K562 (cell line): ENCODE results near the gene KCNK10. TPM values are rescaled to one million over a fixed set of nuclear protein-coding genes. Genes with fewer than 3 reads are reported as not detected.

Source experiments
- ATAC-seq: fragments of 200-7000 bp; cut with Tn5 transposase; 3 replicates; pipeline ENCODE4 v1.9.1; 2020; ENCODE audit warnings: moderate library complexity
- BruUV-seq: library from RNA; stranded (reverse); fragments of 400-500 nt; replicated peaks from 2 replicates; lab custom pipeline; 2021; lab: Mats Ljungman, UMichigan
- CTCF ChIA-PET: fragments of 300-600 bp; formaldehyde crosslinking; extraction: SDS; loops from one replicate; lab custom pipeline; 2021; ENCODE audit warnings: low intra/inter-chr PET ratio; lab: Yijun Ruan, JAX
- POLR2A ChIA-PET: fragments of 300-600, 350-650 bp; sonication (Branson Sonifier 250); formaldehyde crosslinking; extraction: SDS; loops from one replicate; lab custom pipeline; 2021; ENCODE audit warnings: antibody characterized with exemption, inconsistent platforms; lab: Yijun Ruan, JAX
- DNase-seq, 4 experiments: peaks; one replicate each; pipeline versions ENCODE4 v3.0.0 to v3.0.0-alpha.2; 2011 to 2018; ENCODE audit warnings: low spot score in 3 of 4, mixed read lengths in 3 of 4; ENCODE audit errors: extremely low read depth in 1 of 4
- FAIRE-seq: peaks from 2 replicates; lab custom pipeline; 2011; peaks lifted over from hg19 to GRCh38; lab: Jason Lieb, UNC
- H2AFZ ChIP-seq: 2 replicates; pipeline ENCODE4 v1.6.0; 2011; ENCODE audit warnings: low read depth, low read length, control low read depth, inconsistent platforms
- H3K27ac ChIP-seq: fragments of 200-600 bp; 3 replicates; pipeline ENCODE4 v1.8.0; 2011; ENCODE audit warnings: low read depth, mild to moderate bottlenecking, control low read depth, inconsistent platforms, low read length, moderate library complexity, mixed read lengths; ENCODE audit errors: extremely low read depth
- H3K27me3 ChIP-seq, 2 experiments: fragments of 300-600 bp in 1 of 2; 2 replicates in 1 of 2; 3 replicates in 1 of 2; pipeline versions ENCODE4 v1.6.0 to v1.8.0; 2011; ENCODE audit warnings: inconsistent platforms in 2 of 2, low read length in 2 of 2, mild to moderate bottlenecking in 1 of 2, mixed read lengths in 1 of 2, moderate library complexity in 1 of 2; ENCODE audit not compliant: control insufficient read depth in 2 of 2, insufficient read depth in 2 of 2
- H3K36me3 ChIP-seq: fragments of 300-600 bp; 3 replicates; pipeline ENCODE4 v1.8.0; 2011; ENCODE audit warnings: mild to moderate bottlenecking, low read length, inconsistent platforms; ENCODE audit not compliant: control insufficient read depth, insufficient read depth
- H3K4me1 ChIP-seq, 2 experiments: fragments of 200-600 bp in 1 of 2; replicated peaks in 1 of 2; 2 replicates in 1 of 2; 3 replicates in 1 of 2; pipeline versions ENCODE4 v1.5.1 to v1.8.0; 2011; ENCODE audit warnings: inconsistent platforms in 2 of 2, low read length in 2 of 2, mild to moderate bottlenecking in 1 of 2, mixed read lengths in 1 of 2, moderate library complexity in 1 of 2; ENCODE audit not compliant: control insufficient read depth in 2 of 2, insufficient read depth in 2 of 2
- H3K4me2 ChIP-seq: 2 replicates; pipeline ENCODE4 v1.6.1; 2011; ENCODE audit warnings: low read length, control low read depth, inconsistent platforms, mixed read lengths; ENCODE audit not compliant: insufficient read depth
- H3K4me3 ChIP-seq: fragments of 200-600 bp; sonication (generic), shearing (Covaris generic); 2 replicates; pipeline ENCODE4 v1.5.1; 2016; ENCODE audit warnings: control low read depth, inconsistent platforms
- H3K79me2 ChIP-seq: fragments of 200-600 bp; 3 replicates; pipeline ENCODE4 v1.8.0; 2011; ENCODE audit warnings: low read length, inconsistent platforms; ENCODE audit not compliant: control insufficient read depth, insufficient read depth
- H3K9ac ChIP-seq, 2 experiments: 2 replicates each; pipeline versions ENCODE4 v1.6.0 to v1.6.1; 2011; ENCODE audit warnings: low read depth in 2 of 2, low read length in 2 of 2, control low read depth in 1 of 2, inconsistent platforms in 1 of 2, mild to moderate bottlenecking in 1 of 2, mixed read lengths in 1 of 2; ENCODE audit not compliant: insufficient read depth in 1 of 2
- H3K9me1 ChIP-seq: one replicate; pipeline ENCODE4 v1.6.0; 2011; ENCODE audit warnings: inconsistent platforms, mild to moderate bottlenecking, low read length, moderate library complexity; ENCODE audit not compliant: control insufficient read depth, insufficient read depth
- H3K9me3 ChIP-seq: replicated peaks from 2 replicates; pipeline ENCODE4 v1.5.1; 2011; ENCODE audit warnings: low read depth, low read length, inconsistent platforms; ENCODE audit not compliant: control insufficient read depth, insufficient read depth
- H4K20me1 ChIP-seq: replicated peaks from 2 replicates; pipeline ENCODE4 v1.6.1; 2011; ENCODE audit warnings: low read length, inconsistent platforms, mixed read lengths; ENCODE audit not compliant: control insufficient read depth, insufficient read depth
- BRCA1 ChIP-seq, 2 experiments: fragments of 450-650 bp in 1 of 2; sonication (generic) in 1 of 2; formaldehyde crosslinking in 1 of 2; IDR thresholded peaks; 2 replicates each; pipeline versions ENCODE4 v1.5.0 to v1.6.1; 2017 to 2020; ENCODE audit warnings: mild to moderate bottlenecking in 1 of 2, missing genetic modification reagents in 1 of 2
- EHMT2 ChIP-seq: fragments of 450-650 bp; IDR thresholded peaks from 2 replicates; pipeline ENCODE4 v1.6.1; 2018; ENCODE audit warnings: antibody characterized with exemption
- MXI1 ChIP-seq: IDR thresholded peaks from 2 replicates; pipeline ENCODE4 v1.6.1; 2011; ENCODE audit warnings: low read depth, mild to moderate bottlenecking, improper control_type of control experiment, low read length
- POLR2B ChIP-seq: fragments of 450-650 bp; IDR thresholded peaks from 2 replicates; pipeline ENCODE4 v1.6.1; 2018; ENCODE audit warnings: low read depth; ENCODE audit not compliant: partially characterized antibody
- RAD51 ChIP-seq: fragments of 450-650 bp; IDR thresholded peaks from 2 replicates; pipeline ENCODE4 v1.7.1; 2016; ENCODE audit warnings: low read depth, mild to moderate bottlenecking, borderline replicate concordance
- TAF7 ChIP-seq: fragments of 450-650 bp; IDR thresholded peaks from 2 replicates; pipeline ENCODE4 v1.6.1; 2016; ENCODE audit warnings: missing genetic modification characterization, missing compliant biosample characterization
- XRCC5 ChIP-seq: fragments of 200-400 bp; formaldehyde crosslinking; IDR thresholded peaks from 2 replicates; pipeline ENCODE4 v1.6.1; 2017; ENCODE audit warnings: low read depth, mild to moderate bottlenecking, low read length
- ZBTB8A ChIP-seq: fragments of 450-650 bp; IDR thresholded peaks from 2 replicates; pipeline ENCODE4 v1.6.1; 2018; ENCODE audit warnings: mild to moderate bottlenecking, moderate library complexity; ENCODE audit not compliant: partially characterized antibody
- ZNF184 ChIP-seq: sonication (generic); formaldehyde crosslinking; IDR thresholded peaks from 2 replicates; pipeline ENCODE4 v1.5.0; 2020; ENCODE audit warnings: missing genetic modification reagents
- WGBS: fragments of 100-300 bp; shearing (Covaris generic); methylation state at CpG from one replicate; pipeline ENCODE4 v1.1.6; 2016; ENCODE audit warnings: low coverage, mixed read lengths; ENCODE audit not compliant: insufficient coverage; ENCODE audit errors: missing lambda C conversion rate; 5-methylcytosine and 5-hydroxymethylcytosine counted together
- in situ Hi-C: fragments of 300-500 bp; cut with MboI; formaldehyde crosslinking; loops from 4 replicates; pipeline ENCODE4 v1.15.0; 2018; ENCODE audit warnings: inconsistent platforms, mixed read lengths
- intact Hi-C: fragments of 100-400 bp; cut with micrococcal nuclease; formaldehyde crosslinking; loops from 2 replicates; pipeline ENCODE4 v1.14.2; 2022
- polyA plus RNA-seq, 8 experiments: library from polyadenylated mRNA; depleted of rRNA in 4 of 8; stranded (reverse) in 5 of 8; unstranded in 3 of 8; fragments of >200 nt; fragmentation: Nextera tagmentation in 2 of 8; fragmentation: Illumina TruSeq in 1 of 8; extraction: Ambion mirVana in 2 of 8; extraction: Trizol in 1 of 8; gene quantifications; 2 replicates each; pipeline versions ENCODE4 v1.2.1 to v1.2.3, GENCODE V29; 2011 to 2014; ENCODE audit warnings: inconsistent platforms in 1 of 8, missing spikeins in 1 of 8
- total RNA-seq, 7 experiments: library from RNA; depleted of rRNA in 6 of 7; stranded (reverse); fragments of >200 nt in 6 of 7; fragmentation: Illumina TruSeq in 2 of 7; extraction: Trizol in 2 of 7; gene quantifications; 2 replicates each; pipeline versions ENCODE4 v1.2.1 to v1.2.3, GENCODE V29; 2011 to 2021; ENCODE audit warnings: low replicate concordance in 1 of 7
- TF ChIP-seq, protein P1 (sequence below): sonication (generic); formaldehyde crosslinking; IDR thresholded peaks from 2 replicates; pipeline ENCODE4 v1.8.0; 2022; ENCODE audit warnings: mild to moderate bottlenecking, missing genetic modification reagents
- TF ChIP-seq, protein P2 (sequence below): fragments of 450-650 bp; conservative IDR thresholded peaks from 2 replicates; pipeline ENCODE4 v1.6.1; 2016; ENCODE audit warnings: missing genetic modification characterization, low read depth, mild to moderate bottlenecking, missing compliant biosample characterization, moderate library complexity

KCNK10 gene
- total and polyA plus RNA-seq, 9 of the 15 experiments (the other 6 are each of a cell fraction or from before 2014, with no cell fraction given), result not detected

DNA sequence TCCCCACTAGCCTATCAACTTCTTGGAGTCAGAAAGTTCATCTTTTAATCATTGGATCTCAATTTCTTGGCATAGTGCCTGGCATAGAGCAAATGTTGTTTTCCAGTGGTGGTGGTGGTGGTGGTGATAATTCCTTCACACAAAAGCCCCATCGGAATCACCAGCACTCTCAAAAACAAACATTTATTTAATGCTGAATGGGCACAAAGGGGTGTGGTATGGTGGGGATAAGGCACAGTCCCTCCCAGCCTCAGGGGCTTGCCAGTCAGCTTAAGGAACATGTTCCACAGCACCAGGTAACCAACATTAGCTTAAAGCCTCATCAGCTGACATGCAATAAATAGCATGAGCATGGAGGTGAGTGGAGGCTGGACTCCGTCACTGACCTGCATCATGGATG is 56.6 kb downstream of the KCNK10 start:
- Histone ChIP-seq H3K9me1 (no peaks in the 10 kb centered on the region), H2AFZ (no peak overlapping the region), H3K79me2 (no peaks in the 10 kb centered on the region), H3K9me3 (no peaks in the 10 kb centered on the region), H3K27ac (no peak overlapping the region), H3K36me3 (no peaks in the 10 kb centered on the region), H3K4me1 (no peaks in the 10 kb centered on the region), H3K4me2 (no peak overlapping the region), H3K27me3 (peaks cover 0 to 6% of the 10 kb centered on the region in 2 experiments; a peak in 2 of 5 replicates), H4K20me1 (no peaks in the 10 kb centered on the region), H3K4me3 (no peak overlapping the region), H3K9ac (no peak overlapping the region)
- intact Hi-C loops, result no loop called here
- ChIA-PET POLR2A (no interaction called here), CTCF (no interaction called here)
- 0% methylated on average over 1 of the region's 2 CpGs for WGBS
- in situ Hi-C loops, result no loop called here
- TF ChIP-seq, protein P1, sequence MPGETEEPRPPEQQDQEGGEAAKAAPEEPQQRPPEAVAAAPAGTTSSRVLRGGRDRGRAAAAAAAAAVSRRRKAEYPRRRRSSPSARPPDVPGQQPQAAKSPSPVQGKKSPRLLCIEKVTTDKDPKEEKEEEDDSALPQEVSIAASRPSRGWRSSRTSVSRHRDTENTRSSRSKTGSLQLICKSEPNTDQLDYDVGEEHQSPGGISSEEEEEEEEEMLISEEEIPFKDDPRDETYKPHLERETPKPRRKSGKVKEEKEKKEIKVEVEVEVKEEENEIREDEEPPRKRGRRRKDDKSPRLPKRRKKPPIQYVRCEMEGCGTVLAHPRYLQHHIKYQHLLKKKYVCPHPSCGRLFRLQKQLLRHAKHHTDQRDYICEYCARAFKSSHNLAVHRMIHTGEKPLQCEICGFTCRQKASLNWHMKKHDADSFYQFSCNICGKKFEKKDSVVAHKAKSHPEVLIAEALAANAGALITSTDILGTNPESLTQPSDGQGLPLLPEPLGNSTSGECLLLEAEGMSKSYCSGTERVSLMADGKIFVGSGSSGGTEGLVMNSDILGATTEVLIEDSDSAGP, result no peak
- TF ChIP-seq BRCA1 (IDR thresholded peaks at IDR 0.05) (no peak), BRCA1 (CRISPR knock-in tag; IDR thresholded peaks at IDR 0.05) (no peak), MXI1 (no peak), ZBTB8A (no peak), EHMT2 (no peak), POLR2B (no peak), RAD51 (no peak), ZNF184 (CRISPR knock-in tag) (no peak), TAF7 (tag) (no peak), XRCC5 (no peak)
- TF ChIP-seq, protein P2, sequence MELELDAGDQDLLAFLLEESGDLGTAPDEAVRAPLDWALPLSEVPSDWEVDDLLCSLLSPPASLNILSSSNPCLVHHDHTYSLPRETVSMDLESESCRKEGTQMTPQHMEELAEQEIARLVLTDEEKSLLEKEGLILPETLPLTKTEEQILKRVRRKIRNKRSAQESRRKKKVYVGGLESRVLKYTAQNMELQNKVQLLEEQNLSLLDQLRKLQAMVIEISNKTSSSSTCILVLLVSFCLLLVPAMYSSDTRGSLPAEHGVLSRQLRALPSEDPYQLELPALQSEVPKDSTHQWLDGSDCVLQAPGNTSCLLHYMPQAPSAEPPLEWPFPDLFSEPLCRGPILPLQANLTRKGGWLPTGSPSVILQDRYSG, result no peak
- FAIRE-seq (no peak), DNase-seq (no peak), ATAC-seq (no peak)
- BruUV-seq, result no TSS peak
